Stimulated activated CD4-positive, alpha-beta T cell treated with anti-CD3 and anti-CD28 coated beads, Interleukin-1b, Interleukin-23, amount 100 ng/mL, for 1 hour (primary cell): ENCODE results near the gene SLC10A7.

Experiments
- DNase-seq, 2 donors: peaks; one replicate each; pipeline ENCODE4 v3.0.0-alpha.2; 2020; ENCODE audit warnings: low read depth in 2 of 2

SLC10A7 gene

DNA sequence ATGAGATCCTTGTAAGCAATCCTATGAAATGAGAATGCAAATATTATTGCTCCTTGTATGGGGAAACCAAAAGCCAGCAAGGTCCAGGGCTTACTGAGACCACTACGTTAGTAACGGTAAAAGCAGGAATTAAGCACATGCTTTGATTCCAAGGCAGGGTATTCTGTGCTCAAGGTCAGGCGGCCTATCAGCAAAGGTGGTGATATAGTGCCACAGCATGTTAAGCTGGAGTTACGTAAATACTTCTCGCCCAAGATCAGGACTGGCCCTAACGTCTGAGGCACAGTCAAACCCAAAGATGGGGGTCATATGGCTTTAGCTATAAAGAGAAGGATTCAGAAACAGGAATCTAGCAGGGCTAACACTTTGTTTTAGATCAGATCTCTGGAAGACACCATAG lies 27.6 kb downstream of the SLC10A7 start:
- DNase-seq: no peak

DNA sequence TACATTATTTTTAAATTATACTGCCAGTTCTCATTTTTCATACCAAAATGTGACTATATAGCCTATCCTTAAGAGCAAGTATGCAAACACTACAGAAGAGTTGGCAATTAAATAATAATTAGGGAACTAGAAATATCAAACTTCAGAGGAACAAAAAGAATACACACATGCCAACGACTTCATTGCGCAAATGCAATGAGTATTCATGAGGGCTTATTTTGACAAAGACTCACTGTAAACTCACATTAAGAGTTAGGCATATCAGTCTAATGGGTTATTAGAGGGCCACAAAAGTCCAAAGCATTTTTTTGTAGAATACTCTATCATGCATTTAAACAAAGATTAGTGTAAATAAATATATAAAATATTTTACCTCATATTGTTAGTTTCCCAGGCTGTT lies 31.6 kb downstream of the SLC10A7 start:
- DNase-seq: no peak

DNA sequence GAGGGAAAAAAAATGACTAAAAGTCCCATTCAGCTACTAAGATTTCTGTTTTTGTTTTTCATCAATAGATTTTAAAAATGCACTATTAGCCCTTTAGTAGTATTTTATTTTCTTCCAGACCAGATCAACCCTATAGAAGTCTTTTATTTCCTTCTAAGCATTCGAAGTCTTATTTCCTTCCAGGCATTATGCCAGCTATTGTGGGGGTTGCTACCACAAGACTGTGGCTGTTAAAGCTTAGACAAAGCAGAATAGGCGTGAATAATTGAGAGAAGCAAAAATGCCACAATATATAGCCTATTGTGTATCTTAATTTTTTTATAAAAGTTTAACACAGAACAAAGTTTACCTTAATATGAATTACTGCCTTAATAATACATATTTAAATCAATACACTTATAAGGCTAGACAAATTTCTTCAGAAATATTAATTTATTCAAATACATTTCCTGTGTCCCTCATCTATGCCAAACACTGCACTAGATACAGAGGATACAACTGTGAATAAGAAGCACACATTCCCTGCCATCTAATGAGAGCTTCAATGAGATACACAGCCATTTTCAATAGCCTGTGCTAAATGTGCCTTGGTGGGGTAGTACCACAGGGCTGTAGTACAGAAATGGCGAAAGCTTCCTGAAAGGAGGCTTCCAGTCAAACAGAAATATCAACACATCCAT lies 33.1 kb downstream of the SLC10A7 start:
- DNase-seq: no peak

DNA sequence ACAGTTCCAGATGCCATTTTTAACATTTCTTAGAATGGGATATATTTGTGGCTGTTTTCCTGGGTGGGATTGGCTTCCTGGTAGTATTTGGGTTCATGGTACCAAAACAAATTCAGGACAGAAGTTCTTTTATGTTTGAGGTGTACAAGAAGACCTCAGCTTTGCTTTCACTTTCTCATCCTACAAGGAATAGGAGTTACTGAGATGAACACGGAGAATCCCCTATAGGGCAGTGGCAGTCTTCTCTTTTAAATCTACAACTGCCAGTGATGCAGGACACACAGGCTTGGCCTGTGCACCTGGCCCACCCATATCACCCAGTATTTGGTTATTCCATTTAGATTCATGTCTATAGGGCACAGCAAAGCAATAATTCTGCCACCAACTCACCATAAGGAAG lies 35.2 kb downstream of the SLC10A7 start:
- DNase-seq: no peak

DNA sequence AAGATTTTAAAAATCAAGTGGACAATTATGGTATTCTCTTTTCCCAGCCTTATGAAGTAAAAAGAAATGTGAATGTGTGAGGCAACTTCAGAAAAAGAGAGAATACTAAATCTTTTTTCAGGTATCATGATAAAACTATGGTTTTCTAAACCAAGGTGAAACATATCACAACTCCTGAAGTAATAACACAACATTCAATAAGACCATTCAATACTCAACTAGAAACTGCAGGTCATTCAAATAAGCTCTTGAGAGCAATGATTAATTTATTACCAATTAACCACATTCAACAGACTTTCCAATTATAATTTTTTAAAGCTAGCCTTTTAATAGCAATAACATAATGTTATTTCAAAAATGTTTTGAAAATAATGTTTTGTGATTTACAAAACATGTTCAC lies 35.8 kb downstream of the SLC10A7 start:
- no peak for DNase-seq

DNA sequence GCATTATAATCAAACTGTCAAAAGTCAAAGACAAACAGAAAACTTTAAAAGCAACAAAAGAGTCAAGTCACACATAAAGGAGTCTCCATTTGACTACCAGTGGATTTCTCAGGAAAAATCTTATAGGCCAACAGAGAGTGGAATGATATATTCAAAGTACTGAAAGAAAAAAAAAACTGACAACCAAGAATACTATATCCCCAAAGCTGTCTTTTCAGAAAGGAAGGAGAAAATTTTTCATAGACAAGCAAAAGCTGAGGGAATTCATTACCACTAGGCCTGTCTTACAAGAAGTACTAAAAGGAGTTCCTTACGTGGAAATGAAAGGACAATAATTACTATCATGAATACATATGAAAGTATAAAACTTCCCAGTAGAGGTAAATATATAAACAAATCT lies 39.0 kb downstream of the SLC10A7 start:
- DNase-seq: no peak

DNA sequence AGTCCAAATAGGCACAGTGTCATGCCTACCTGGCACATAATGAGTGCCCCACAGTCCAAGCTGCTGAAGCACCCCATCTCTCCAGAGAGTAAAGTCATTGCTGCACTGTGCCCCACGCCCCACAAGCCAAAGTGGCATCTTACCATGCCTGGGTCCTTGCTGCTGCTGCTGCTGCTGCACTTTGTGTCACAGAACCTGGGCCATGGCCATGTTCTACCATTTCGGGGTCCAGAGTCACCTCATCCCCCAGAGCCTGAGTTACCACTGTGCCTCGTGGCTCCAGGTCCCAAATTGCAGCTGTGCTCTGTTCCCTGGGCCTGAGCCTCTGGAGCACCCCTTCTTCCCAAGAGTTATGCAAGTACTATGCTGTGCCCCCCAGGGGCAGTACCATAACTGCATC lies 40.5 kb downstream of the SLC10A7 start:
- DNase-seq: no peak

DNA sequence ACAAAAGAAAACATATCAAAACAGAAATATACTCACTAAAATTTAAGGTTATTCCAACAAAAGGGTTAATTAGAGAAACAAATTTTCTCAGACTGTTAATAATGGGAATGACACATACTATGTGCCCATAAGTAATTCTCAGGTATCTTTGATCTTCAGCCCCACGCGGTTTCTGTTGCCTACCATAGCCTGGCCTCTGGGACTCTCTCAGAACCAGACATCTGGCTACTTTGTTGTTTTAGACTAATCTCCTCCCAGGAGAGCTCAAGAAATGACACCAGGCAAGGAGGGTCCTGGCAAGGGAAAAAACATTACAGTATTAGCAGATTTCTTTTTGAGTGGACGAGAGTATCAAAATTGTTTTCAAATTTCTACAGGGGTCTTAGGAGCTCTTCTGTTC lies 43.7 kb downstream of the SLC10A7 start:
- DNase-seq: no peak

DNA sequence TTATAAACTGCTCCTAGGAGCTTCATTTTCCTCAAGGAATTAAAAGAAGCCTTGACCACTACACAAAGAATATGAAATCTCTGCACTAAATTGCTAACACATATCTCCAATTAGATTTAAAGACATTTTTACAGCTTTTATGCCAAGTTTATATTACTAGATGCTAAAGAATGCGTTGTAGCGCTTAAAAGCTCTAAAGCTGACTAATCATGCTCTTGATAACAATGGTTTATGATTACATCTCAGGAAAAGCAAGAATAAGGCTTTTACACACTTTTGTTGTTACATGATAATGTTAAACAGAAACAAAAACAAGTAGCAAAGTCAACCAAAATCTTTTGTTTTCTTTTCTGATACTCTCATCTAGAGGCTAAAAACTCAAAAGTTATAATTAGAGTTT lies 44.7 kb downstream of the SLC10A7 start:
- no peak for DNase-seq

DNA sequence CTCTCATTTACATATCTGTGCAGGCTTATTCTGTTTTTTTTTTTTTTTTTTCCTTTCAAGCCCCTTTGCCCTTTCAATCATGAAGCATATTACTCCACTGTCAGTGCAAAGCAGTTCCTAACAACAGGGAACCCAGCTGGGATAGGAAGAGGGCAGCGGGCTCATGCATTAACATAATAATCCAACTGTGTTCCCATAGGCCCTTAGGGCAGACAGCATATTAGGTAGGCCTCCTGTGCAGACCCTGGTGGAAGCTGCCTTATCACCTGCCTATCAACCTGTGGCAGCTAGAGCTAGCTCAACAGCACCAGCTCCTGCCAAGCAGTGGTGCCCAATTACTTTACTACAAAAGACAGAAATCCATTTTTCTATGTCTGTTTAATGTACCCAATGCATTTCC lies 49.3 kb downstream of the SLC10A7 start:
- no peak for DNase-seq

DNA sequence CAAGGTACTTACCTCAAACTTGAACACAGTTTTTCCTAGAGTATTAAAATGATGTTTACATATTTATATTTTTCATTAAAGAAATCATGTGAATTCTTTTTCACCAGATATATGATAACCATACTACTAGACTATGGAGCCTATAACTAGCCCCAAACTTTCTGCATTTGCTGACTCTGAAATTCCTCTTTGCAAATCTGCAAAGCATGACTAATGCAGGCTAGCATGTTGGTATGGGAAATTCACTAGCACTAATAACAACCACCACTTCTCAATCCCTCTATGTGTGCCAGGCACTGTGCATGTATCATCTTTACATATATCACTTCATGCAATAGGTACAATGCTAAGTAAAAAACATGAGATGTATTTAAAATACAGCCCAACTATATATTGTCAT lies 51.1 kb downstream of the SLC10A7 start:
- DNase-seq: no peak

DNA sequence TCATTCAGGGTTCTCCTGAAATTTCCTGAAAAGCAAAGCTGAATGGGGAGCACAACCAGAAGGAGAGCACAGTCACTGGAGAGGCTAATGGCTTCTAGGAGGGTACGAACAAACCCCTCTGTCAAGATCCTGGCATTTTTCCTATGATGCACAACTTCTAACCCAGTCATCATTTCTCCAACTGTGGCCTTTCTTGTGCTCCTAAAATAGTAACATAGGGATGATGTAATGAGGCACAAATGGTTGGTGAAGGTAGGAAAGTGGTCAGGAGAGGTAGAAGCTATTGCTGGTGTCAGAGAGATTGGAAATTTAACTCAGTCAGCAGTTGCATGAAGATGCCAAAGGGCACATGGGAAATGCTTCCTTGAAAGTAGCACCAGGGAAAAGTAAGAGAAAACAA lies 52.7 kb downstream of the SLC10A7 start:
- no peak for DNase-seq

DNA sequence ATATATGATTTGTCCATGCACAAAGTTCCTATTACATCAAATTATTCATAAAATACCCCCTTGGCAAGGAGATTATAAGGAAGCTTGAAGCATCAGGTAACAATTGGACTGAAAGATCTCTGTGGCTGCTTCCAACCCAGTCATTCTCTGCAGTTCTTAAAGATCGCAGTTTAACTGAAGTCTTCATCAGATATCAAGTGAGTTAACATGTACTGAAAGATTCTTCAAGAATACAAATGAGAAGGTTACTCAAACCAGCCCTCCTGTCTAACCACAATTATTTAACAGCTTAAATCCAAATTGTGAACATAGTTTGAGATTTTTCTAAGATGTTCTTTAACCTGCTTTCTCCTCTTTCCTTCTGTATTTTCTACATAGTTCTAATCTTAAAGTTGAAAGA lies 56.1 kb downstream of the SLC10A7 start:
- no peak for DNase-seq

DNA sequence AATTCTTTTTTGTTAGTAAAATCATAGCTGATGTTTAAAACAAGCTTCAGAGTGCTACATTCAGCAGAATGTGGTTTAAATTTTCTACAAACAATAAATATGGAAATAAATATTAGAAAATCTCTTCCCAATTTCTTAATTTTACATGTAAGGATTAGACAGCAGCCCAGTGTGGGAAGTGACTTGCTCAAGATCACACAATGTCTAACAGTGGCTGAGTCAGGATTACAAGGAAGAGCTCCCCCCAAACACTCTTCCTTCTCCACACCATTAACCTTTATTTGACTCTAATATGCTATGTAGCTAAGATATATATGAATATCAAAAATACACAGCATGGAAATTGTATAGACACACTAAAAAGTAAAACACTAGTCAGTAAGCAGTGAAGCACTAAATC lies 59.5 kb downstream of the SLC10A7 start:
- DNase-seq: no peak

DNA sequence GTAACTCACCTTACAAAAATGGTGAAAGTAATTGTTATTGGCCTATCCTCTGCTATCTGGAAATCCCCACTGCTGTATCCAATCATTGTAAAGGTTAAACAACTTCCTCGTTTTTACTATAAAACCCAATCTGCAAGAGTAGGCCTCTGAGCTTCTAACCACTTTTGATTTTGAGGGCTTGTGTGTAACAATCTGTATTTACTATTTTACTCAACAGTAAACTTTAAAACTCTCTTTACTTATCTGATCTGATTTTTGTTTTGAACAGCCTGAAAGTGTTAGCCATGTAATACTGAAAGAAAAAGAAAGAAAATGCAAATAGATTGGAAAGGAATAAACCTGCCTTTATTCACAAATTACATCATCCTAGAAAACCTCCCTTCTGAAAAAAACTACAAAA lies 63.1 kb downstream of the SLC10A7 start:
- DNase-seq: no peak

DNA sequence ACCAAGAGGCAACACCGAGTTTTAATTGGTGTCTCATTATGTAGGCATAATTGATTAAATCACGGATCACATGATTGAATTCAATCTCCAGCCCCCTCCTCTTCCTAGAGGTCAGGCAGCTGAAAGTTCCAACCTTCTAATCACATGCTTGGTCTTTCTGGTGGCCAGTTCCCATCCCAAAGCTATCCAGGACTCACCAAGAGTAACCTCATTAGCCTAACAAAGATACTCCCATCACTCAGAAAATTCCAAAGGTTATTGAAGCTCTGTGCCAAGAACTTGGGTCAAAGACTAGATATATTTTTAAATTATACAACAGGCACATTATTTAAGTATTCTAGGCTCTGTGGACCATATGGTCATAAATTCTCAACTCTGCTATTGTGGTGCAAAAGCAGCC lies 65.1 kb downstream of the SLC10A7 start:
- DNase-seq: no peak

DNA sequence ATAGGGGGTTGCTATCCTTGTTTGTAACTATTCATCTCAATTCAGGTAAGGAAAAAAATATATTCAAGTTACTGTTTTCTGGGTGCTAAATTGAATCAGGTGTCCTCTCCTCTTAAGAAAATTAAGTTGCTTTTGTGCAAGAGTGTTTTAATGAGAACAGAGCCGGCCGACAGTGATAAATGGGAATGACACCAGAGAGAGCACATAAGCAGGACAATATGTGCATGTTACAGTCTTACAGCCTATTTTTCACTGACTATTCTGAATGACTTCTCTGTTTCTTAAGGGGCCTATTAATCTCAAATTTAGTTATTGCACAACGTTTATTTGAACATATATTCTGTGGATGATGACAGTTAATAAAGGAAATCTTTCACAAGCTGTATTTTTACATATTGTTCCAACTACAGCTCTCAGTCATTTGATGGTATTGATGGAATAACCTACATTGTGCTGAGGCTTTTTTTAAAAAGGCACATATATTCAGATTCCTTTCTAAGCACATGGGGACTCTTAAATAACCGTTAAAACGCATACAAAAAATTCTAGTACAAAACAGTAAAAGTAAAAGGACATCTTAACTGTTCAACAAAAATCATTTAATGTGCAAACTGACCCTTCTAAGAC lies 68.4 kb downstream of the SLC10A7 start:
- DNase-seq: no peak

DNA sequence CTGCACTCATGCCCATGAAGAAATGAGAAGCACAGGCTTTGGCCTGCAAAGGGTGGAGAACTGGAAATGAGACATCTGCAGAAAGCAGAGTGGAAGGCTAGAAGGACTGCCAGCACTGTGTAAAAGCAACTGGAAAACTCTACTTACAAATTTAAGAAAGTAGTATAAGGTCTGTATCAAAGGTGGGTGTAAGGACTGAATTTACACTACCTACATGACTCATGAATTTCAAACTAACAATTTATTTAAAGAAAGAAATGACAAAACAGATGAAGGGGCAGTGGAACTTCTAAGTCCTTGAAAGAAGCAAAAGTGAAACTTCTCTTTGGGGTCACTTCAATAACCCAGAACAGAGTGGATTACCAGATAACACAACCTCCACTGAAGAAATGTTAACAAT lies 71.2 kb downstream of the SLC10A7 start:
- no peak for DNase-seq

DNA sequence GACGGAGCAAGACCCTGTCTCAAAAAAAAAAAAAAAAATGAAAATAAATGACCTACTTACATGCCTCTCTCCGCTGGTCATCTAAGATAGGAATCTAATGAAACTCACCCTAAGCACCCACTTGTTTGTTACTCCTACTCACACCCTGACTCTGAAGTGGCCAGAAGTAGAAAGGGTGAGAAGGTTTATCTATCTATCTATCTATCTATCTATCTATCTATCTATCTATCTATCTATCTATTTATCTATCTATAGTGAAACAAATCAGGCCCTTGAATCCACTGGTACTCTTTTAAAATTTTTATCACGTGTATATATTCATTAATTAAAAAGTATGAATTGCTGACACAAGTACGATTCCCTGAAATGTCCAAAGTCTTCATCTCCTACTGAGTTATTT lies 75.2 kb downstream of the SLC10A7 start:
- DNase-seq: no peak

DNA sequence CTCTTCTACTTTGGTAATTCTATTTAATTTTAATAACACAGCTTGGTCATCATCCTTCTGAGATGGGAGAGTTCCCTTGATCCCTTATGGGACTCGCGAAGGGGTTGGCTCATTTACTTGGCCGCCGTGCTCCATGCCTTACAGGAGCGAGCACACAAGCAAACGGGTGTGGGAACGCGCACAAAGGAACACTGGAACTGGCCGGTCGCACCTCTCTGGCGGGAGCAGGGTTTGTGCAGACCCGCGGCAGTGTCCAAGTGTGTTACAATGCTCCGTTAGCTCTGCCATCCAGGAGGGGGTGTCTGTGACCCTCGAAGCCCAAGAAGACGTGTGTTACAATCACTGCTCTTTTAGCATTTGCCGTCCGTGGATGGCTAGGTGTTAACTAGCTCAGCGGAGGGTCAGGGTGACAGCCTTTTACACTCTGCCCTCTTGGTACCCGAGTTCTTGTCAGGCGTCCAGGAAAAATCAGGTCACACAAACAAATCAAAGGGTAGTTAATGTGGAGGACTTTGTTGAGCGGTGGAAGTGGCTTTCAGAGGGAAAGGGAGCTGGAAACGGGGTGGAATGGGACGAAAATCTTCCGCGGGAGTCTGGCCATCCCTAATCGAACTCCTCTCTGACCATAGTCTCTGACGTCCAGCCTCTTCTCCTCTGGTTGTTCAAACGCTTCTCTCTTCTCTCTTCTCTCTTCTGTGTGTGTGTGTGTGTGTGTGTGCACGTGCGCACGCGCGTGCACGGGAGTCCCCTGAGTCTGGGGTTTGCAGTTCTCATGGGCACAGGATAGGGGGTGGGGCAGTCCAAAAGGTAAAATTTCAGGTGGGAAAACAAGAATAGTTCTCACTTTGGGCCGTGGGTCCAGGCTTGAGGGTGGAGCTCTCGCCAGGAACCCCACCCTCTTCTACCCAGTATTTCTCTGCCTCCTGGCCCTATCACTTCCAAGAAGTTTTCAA lies 76.3 kb downstream of the SLC10A7 start:
- no peak for DNase-seq

DNA sequence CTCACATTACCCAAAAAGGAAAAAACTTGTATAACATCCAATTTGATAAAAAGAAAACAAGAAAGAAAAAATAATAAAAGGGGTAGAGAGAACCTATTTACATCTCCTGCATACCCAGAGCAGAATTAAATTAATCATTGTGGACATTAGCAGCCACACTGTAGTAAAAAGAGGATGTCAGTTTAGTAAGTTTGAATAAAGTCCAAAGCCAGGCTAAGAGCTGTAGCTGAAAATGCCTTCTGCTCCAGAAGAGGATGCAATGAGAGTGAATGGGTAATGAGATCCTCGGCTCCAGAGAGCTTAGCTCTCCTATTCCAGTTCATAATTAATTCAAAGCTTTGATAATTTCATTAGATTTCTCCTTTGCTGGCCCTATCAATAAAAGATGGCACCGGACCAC lies 78.2 kb downstream of the SLC10A7 start:
- DNase-seq: no peak

DNA sequence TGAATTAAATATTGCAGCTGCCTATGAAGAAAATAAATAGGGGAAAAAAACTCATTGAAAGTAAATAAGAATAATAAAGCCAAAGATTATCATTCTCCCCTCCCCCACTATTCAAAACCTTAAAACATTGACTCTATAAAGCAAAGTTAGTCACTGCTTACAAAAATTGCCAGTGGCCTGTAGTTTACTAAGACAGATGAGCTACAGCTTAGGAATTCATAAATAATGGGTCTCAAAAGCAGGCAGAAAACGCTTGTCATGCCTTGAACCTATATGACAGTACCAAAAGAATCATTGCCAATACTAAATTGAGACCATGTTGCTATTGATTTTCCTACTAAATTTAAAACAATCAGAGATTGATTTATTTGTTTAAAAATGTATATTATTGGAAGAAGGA lies 78.9 kb downstream of the SLC10A7 start:
- no peak for DNase-seq

DNA sequence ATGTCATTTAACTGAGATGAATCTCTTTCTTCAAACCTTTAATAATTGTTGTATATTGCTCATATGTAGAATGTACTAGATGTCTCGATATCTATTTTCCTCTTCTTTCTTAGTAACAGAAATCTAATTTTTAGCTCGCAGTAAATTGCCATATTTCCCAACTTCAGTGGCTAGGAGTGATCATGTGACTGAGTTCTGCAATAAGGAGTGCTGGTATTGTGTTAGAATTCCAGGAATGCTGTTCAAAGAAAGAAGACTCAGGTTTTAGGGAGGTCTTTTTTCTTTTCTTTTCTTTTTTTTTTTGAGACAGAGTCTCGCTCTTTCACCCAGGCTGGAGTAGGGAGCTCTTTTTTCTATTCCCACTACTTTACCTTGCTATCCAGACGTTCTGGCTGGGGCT lies 81.7 kb downstream of the SLC10A7 start:
- DNase-seq: no peak
